NB4 (cell line): Measurements from ENCODE around the gene MS4A7.

Experiments used
- DNase-seq: peaks from one replicate; pipeline ENCODE4 v3.0.0; 2010; ENCODE audit warnings: low read depth
- H3K4me3 ChIP-seq: one replicate; pipeline ENCODE4 v1.5.1; 2011; ENCODE audit warnings: mild to moderate bottlenecking, low read depth, low read length, moderate library complexity
- MAX ChIP-seq: IDR thresholded peaks from 2 replicates; pipeline ENCODE4 v1.6.1; 2011; ENCODE audit warnings: low read depth, low read length
- MYC ChIP-seq: IDR thresholded peaks from 2 replicates; pipeline ENCODE4 v1.6.1; 2011; ENCODE audit warnings: low read depth, low read length
- POLR2A ChIP-seq: IDR thresholded peaks from 2 replicates; pipeline ENCODE4 v1.6.1; 2011; ENCODE audit warnings: mild to moderate bottlenecking; ENCODE audit not compliant: insufficient read length; ENCODE audit errors: extremely low read depth
- TF ChIP-seq, protein P1 (sequence below): IDR thresholded peaks from one replicate; pipeline ENCODE4 v1.5.1; 2012; ENCODE audit warnings: low read depth, low read length

The MS4A7 gene

DNA sequence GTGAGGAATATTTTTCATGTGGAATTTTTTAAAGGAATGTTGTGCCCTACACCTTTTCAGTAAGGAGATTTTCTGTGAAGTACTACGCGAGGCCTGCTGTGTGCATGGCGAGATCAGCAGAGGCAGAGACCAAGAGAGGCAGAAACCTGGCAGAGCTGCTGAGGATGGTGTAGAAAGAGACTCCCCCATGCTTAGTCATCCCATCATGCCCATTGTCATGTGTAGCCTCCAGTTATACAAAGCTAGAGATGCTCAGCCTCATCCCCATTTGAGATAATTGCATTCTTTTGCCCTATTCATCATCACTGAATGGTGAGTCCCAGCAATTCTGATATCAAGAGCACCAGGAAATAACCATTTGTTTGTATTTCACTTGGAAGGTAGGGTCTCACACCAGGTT, 3.0 kb upstream of the MS4A7 start:
- TF ChIP-seq MAX = no peak
- no peak for TF ChIP-seq MYC
- no peak for TF ChIP-seq POLR2A
- TF ChIP-seq, protein P1, sequence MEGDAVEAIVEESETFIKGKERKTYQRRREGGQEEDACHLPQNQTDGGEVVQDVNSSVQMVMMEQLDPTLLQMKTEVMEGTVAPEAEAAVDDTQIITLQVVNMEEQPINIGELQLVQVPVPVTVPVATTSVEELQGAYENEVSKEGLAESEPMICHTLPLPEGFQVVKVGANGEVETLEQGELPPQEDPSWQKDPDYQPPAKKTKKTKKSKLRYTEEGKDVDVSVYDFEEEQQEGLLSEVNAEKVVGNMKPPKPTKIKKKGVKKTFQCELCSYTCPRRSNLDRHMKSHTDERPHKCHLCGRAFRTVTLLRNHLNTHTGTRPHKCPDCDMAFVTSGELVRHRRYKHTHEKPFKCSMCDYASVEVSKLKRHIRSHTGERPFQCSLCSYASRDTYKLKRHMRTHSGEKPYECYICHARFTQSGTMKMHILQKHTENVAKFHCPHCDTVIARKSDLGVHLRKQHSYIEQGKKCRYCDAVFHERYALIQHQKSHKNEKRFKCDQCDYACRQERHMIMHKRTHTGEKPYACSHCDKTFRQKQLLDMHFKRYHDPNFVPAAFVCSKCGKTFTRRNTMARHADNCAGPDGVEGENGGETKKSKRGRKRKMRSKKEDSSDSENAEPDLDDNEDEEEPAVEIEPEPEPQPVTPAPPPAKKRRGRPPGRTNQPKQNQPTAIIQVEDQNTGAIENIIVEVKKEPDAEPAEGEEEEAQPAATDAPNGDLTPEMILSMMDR = no peak

GRCh38 chr11:60376601-60377000, 1.7 kb upstream of the MS4A7 start:
- TF ChIP-seq MAX (no peak), MYC (no peak), POLR2A (no peak)
- TF ChIP-seq, protein P1 = no peak
- H3K4me3 ChIP-seq = no peak overlapping the region
- DNase-seq = no peak

More for the DNA sequence above, 3.0 kb upstream of the MS4A7 start:
- H3K4me3 ChIP-seq = no peak overlapping the region
- DNase-seq = no peak

DNA sequence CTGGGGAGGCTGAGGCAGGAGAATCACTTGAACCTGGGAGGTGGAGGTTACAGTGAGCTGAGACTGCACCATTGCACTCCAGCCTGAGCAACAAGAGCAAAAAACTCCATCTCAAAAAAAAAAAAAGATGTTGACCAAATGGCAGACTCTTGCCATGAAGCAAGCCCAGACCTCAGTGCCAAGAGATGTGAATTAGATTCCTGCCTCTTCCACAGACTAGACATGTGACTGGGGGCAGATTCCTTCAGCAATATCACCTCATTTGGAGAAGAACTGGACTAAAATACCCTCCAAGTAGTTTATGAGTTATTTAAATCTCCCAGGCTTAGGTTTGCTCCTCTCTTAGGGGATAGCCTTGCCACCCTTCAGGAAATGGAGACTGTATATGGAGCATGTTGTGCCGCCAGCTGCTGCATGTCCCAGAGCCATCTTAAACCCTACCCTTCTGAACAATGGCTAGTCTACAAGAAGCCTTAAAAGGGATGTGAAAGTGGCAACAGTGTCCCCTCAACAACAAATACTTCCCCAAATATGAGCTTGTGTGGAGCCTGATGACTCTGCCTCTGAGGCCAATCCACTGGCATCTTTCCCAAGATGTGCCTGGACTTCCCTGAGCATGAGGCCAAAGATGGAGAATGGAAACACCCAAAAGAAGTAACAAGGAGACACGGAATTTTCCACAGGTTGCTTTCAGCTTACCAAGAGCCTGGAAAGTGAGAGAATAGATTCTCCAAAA, 763 bp upstream of the MS4A7 start:
- DNase-seq = peak; percentile 75

GRCh38 chr11:60389279-60389910, 11.1 kb downstream of the MS4A7 start:
- peak overlapping the region; percentile 26 for H3K4me3 ChIP-seq
- peak; percentile 94 for DNase-seq
- peak; percentile 8; the same call in 1 of the 2 replicates for TF ChIP-seq MYC
- peak; percentile 49 for TF ChIP-seq MAX
- no peak for TF ChIP-seq POLR2A
- TF ChIP-seq, protein P1 = no peak

More for the DNA sequence above, 763 bp upstream of the MS4A7 start:
- peak overlapping the region; percentile 4 for H3K4me3 ChIP-seq
- no peak for TF ChIP-seq POLR2A

DNA sequence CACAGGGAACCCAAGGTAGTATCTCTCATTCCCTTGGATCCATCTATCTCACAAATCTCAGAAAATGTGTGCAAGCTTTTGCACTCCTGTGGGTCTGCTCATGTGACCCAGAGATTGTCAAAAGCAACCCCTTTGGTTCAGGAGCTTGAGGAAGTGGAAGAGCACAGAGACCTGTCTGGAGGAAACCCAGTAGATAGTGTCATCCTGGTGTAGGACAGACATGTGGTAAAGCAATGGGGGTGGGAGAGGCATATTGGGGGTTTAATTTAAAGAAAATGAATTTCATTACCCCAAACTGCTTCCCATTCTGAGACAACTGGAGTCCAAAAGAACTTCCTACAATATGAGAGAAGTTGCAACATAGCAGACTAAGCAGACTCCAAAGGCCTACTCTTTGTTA, 12.1 kb downstream of the MS4A7 start:
- TF ChIP-seq MAX = no peak
- TF ChIP-seq, protein P1 = no peak
- TF ChIP-seq MYC = no peak
- no peak for TF ChIP-seq POLR2A
- no peak overlapping the region for H3K4me3 ChIP-seq

GRCh38 chr11:60392361-60392760, 14.0 kb downstream of the MS4A7 start:
- no peak overlapping the region for H3K4me3 ChIP-seq
- TF ChIP-seq, protein P1 = no peak
- TF ChIP-seq MAX = no peak
- TF ChIP-seq POLR2A = no peak
- TF ChIP-seq MYC = no peak
- no peak for DNase-seq

More for the DNA sequence above, 12.1 kb downstream of the MS4A7 start:
- DNase-seq = peak; percentile 61
